Uterus (tissue), 4 donors: Measurements from ENCODE around the gene TRIM17. TPM values are rescaled to one million over a fixed set of nuclear protein-coding genes. Genes with fewer than 3 reads are reported as not detected.

Experiments used
- DNase-seq, 2 donors: peaks; one replicate each; pipeline ENCODE4 v3.0.0-alpha.2; 2019 to 2020
- H3K27ac ChIP-seq, 2 donors: fragments of 200-600 bp; sonication (generic); 1 replicate in 1 of 2; 2 replicates in 1 of 2; pipeline ENCODE4 v1.5.1; 2016 to 2018
- H3K27me3 ChIP-seq, 2 donors: fragments of 200-600 bp; sonication (generic); one replicate each; pipeline ENCODE4 v1.5.1; 2018 to 2019; ENCODE audit warnings: control low read depth in 1 of 2
- H3K36me3 ChIP-seq, 2 donors: fragments of 200-600 bp; sonication (generic); one replicate each; pipeline ENCODE4 v1.5.1; 2019; ENCODE audit warnings: control low read depth in 1 of 2
- H3K4me1 ChIP-seq, 2 donors: fragments of 200-600 bp; sonication (generic); one replicate each; pipeline ENCODE4 v1.5.1; 2018 to 2019; ENCODE audit warnings: control low read depth in 1 of 2
- H3K4me3 ChIP-seq, 2 donors: fragments of 200-600 bp; sonication (generic); 1 replicate in 1 of 2; 2 replicates in 1 of 2; pipeline ENCODE4 v1.5.1; 2018 to 2019; ENCODE audit warnings: mild to moderate bottlenecking in 1 of 2
- H3K9me3 ChIP-seq, 2 donors: fragments of 200-600 bp; sonication (generic); one replicate each; pipeline ENCODE4 v1.5.1; 2019; ENCODE audit warnings: control low read depth in 1 of 2
- CTCF ChIP-seq, 4 experiments: fragments of 200-600 bp in 2 of 4; fragments of 450-650 bp in 2 of 4; sonication (generic) in 2 of 4; IDR thresholded peaks; one replicate each; pipeline ENCODE4 v1.5.1; 2016 to 2019; ENCODE audit warnings: antibody characterized with exemption in 4 of 4, mild to moderate bottlenecking in 2 of 4, moderate library complexity in 1 of 4
- POLR2A ChIP-seq, 2 donors: fragments of 450-650 bp; IDR thresholded peaks; one replicate each; pipeline ENCODE4 v1.6.1; 2016; ENCODE audit warnings: antibody characterized with exemption in 2 of 2, mild to moderate bottlenecking in 1 of 2, moderate library complexity in 1 of 2
- intact Hi-C: fragments of 100-400 bp; cut with DNase I; formaldehyde crosslinking; loops from one replicate; pipeline ENCODE4 v1.15.1; 2023; ENCODE audit warnings: low total_unique reads
- total RNA-seq, 4 donors: library from RNA; depleted of rRNA in 3 of 4; stranded (reverse); fragments of >200 nt in 3 of 4; gene quantifications; one replicate each; pipeline versions ENCODE4 v1.1.0 to v1.2.4, GENCODE V29; 2014 to 2023
- donor health status: DM: yes; HTN: yes; CAD: no.

Gene TRIM17
- total RNA-seq, 4 donors from 2014 or later: 3.2 to 5.9 TPM; not detected in 2

GRCh38 chr1:228430243-228430642 is 13.6 kb upstream of the TRIM17 start:
- no peak for DNase-seq
- intact Hi-C loops: no loop called here
- no peaks in the 10 kb centered on the region for H3K27me3 ChIP-seq

GRCh38 chr1:228429698-228430097 is 13.0 kb upstream of the TRIM17 start:
- no peaks in the 10 kb centered on the region for H3K4me1 ChIP-seq
- intact Hi-C loops: no loop called here

More at GRCh38 chr1:228430243-228430642, 13.6 kb upstream of the TRIM17 start:
- no peaks in the 10 kb centered on the region for H3K9me3 ChIP-seq
- no peaks in the 10 kb centered on the region for H3K36me3 ChIP-seq
- H3K4me3 ChIP-seq: no peak overlapping the region
- H3K4me1 ChIP-seq: no peaks in the 10 kb centered on the region
- no peak overlapping the region for H3K27ac ChIP-seq
- TF ChIP-seq CTCF (IDR thresholded peaks at IDR 0.05): no peak
- no peak for TF ChIP-seq POLR2A (IDR thresholded peaks at IDR 0.05)

GRCh38 chr1:228429007-228429406 is 12.3 kb upstream of the TRIM17 start:
- Histone ChIP-seq H3K36me3 (no peaks in the 10 kb centered on the region), H3K27ac (no peak overlapping the region), H3K9me3 (no peaks in the 10 kb centered on the region), H3K27me3 (no peaks in the 10 kb centered on the region), H3K4me1 (no peaks in the 10 kb centered on the region), H3K4me3 (no peak overlapping the region)
- no peak for TF ChIP-seq POLR2A (IDR thresholded peaks at IDR 0.05)
- DNase-seq: no peak
- intact Hi-C loops: no loop called here

More at GRCh38 chr1:228429698-228430097, 13.0 kb upstream of the TRIM17 start:
- no peaks in the 10 kb centered on the region for H3K9me3 ChIP-seq
- no peaks in the 10 kb centered on the region for H3K27me3 ChIP-seq
- TF ChIP-seq POLR2A (IDR thresholded peaks at IDR 0.05): no peak
- TF ChIP-seq CTCF (IDR thresholded peaks at IDR 0.05): no peak
- no peaks in the 10 kb centered on the region for H3K36me3 ChIP-seq
- no peak for DNase-seq
- no peak overlapping the region for H3K27ac ChIP-seq
- no peak overlapping the region for H3K4me3 ChIP-seq

- H3K27ac ChIP-seq: no peak overlapping the region
- no peak for TF ChIP-seq POLR2A (IDR thresholded peaks at IDR 0.05)
- no peak for TF ChIP-seq CTCF (IDR thresholded peaks at IDR 0.05)
- DNase-seq: no peak
- no peaks in the 10 kb centered on the region for H3K27me3 ChIP-seq
- no peaks in the 10 kb centered on the region for H3K36me3 ChIP-seq
- H3K4me3 ChIP-seq: no peak overlapping the region
- H3K9me3 ChIP-seq: no peaks in the 10 kb centered on the region
- no peaks in the 10 kb centered on the region for H3K4me1 ChIP-seq
- intact Hi-C loops: no loop called here
Measured at GRCh38 chr1:228428412-228428811, 11.8 kb upstream of the TRIM17 start.

GRCh38 chr1:228426518-228427175 is 10.0 kb upstream of the TRIM17 start:
- no peak for DNase-seq
- intact Hi-C loops: no loop called here
- Histone ChIP-seq H3K9me3 (no peaks in the 10 kb centered on the region), H3K4me1 (no peaks in the 10 kb centered on the region), H3K36me3 (no peaks in the 10 kb centered on the region), H3K27ac (no peak overlapping the region), H3K27me3 (no peaks in the 10 kb centered on the region), H3K4me3 (no peak overlapping the region)
- TF ChIP-seq CTCF (IDR thresholded peaks at IDR 0.05): no peak
- TF ChIP-seq POLR2A (IDR thresholded peaks at IDR 0.05): no peak
